Hepatocyte (in vitro differentiated cells): ENCODE measurements around the gene UBALD2.

Experiments used
- CTCF ChIP-seq: fragments of 200-600 bp; sonication (generic); IDR thresholded peaks from 2 replicates; pipeline ENCODE4 v1.5.1; 2016; ENCODE audit warnings: antibody characterized with exemption, mild to moderate bottlenecking; ENCODE audit not compliant: poor library complexity
- EZH2phosphoT487 ChIP-seq: fragments of 200-600 bp; sonication (generic); IDR thresholded peaks from one replicate; pipeline ENCODE4 v1.6.1; 2018; ENCODE audit warnings: antibody characterized with exemption, mild to moderate bottlenecking, low read depth, moderate library complexity; ENCODE audit not compliant: unreplicated experiment, severe bottlenecking

GRCh38 chr17:76270127-76270592, 5.0 kb downstream of the UBALD2 start:
- TF ChIP-seq CTCF: no peak
- TF ChIP-seq EZH2phosphoT487: no peak
